DOHH2 (cell line): ENCODE measurements around the gene SCGB3A1.

ENCODE experiments used
- CTCF ChIP-seq: fragments of 200-600 bp; sonication (generic); IDR thresholded peaks from one replicate; pipeline ENCODE4 v1.5.1; 2014; ENCODE audit warnings: antibody characterized with exemption, mild to moderate bottlenecking, low read depth, low read length; ENCODE audit not compliant: poor library complexity, severe bottlenecking
- EZH2phosphoT487 ChIP-seq: fragments of 200-600 bp; sonication (generic); IDR thresholded peaks from 2 replicates; pipeline ENCODE4 v1.6.1; 2017; ENCODE audit warnings: borderline replicate concordance, mild to moderate bottlenecking, antibody characterized with exemption, low read length, moderate library complexity, mixed read lengths

- TF ChIP-seq CTCF = no peak
- TF ChIP-seq EZH2phosphoT487 = no peak
Measured at GRCh38 chr5:180625791-180626660, 34.7 kb upstream of the SCGB3A1 start.
